K562 (cell line): ENCODE results near the gene TXNIP. TPM values are rescaled to one million over a fixed set of nuclear protein-coding genes. Genes with fewer than 3 reads are reported as not detected.

Source experiments
- BDP1 ChIP-seq: IDR thresholded peaks from 3 replicates; pipeline ENCODE4 v1.6.1; 2011; ENCODE audit not compliant: insufficient read length, insufficient read depth
- CEBPG ChIP-seq, 3 experiments: fragments of 200-800 bp in 1 of 3; sonication (Bioruptor generic) in 1 of 3; sonication (generic) in 1 of 3; formaldehyde crosslinking in 1 of 3; IDR thresholded peaks in 2 of 3; conservative IDR thresholded peaks in 1 of 3; 2 replicates each; pipeline versions ENCODE4 v1.6.1 to v1.8.0; 2016 to 2022; ENCODE audit warnings: missing compliant biosample characterization in 2 of 3, missing genetic modification characterization in 2 of 3, mild to moderate bottlenecking in 1 of 3, missing genetic modification reagents in 1 of 3
- EZH2 ChIP-seq: IDR thresholded peaks from 2 replicates; pipeline ENCODE4 v1.6.1; 2012; ENCODE audit warnings: low read depth, mild to moderate bottlenecking, inconsistent platforms, low read length, borderline replicate concordance
- FOXA1 ChIP-seq: fragments of 450-650 bp; IDR thresholded peaks from 2 replicates; pipeline ENCODE4 v1.6.1; 2016; ENCODE audit warnings: mild to moderate bottlenecking, borderline replicate concordance
- GATAD2A ChIP-seq: fragments of 450-650 bp; IDR thresholded peaks from 2 replicates; pipeline ENCODE4 v1.6.1; 2017
- NFIX ChIP-seq: fragments of 250-450 bp; sonication (Bioruptor Pico); IDR thresholded peaks from 2 replicates; pipeline ENCODE4 v1.4.0; 2020; ENCODE audit warnings: low read depth, mild to moderate bottlenecking, moderate library complexity
- POLR2B ChIP-seq: fragments of 450-650 bp; IDR thresholded peaks from 2 replicates; pipeline ENCODE4 v1.6.1; 2018; ENCODE audit warnings: low read depth; ENCODE audit not compliant: partially characterized antibody
- POLR2H ChIP-seq: IDR thresholded peaks from 2 replicates; pipeline ENCODE4 v1.6.1; 2016; ENCODE audit warnings: missing genetic modification characterization, low read depth, mild to moderate bottlenecking, control low read depth, missing compliant biosample characterization, moderate library complexity
- SETDB1 ChIP-seq: IDR thresholded peaks from one replicate; pipeline ENCODE4 v1.6.1; 2012; ENCODE audit warnings: low read length, control low read depth, inconsistent platforms
- SFPQ ChIP-seq: fragments of 200-400 bp; formaldehyde crosslinking; IDR thresholded peaks from 2 replicates; pipeline ENCODE4 v1.6.1; 2017; ENCODE audit warnings: mild to moderate bottlenecking, low read depth, low read length, moderate library complexity
- SMARCE1 ChIP-seq: fragments of 450-650 bp; IDR thresholded peaks from 2 replicates; pipeline ENCODE4 v1.7.1; 2016; ENCODE audit warnings: mild to moderate bottlenecking
- SUPT5H ChIP-seq: fragments of 450-650 bp; IDR thresholded peaks from 2 replicates; pipeline ENCODE4 v1.6.1; 2016
- ZNF384 ChIP-seq: IDR thresholded peaks from 2 replicates; pipeline ENCODE4 v1.6.1; 2012; ENCODE audit warnings: low read depth, low read length, improper control_type of control experiment
- ZNF431 ChIP-seq: sonication (generic); formaldehyde crosslinking; IDR thresholded peaks from 2 replicates; pipeline ENCODE4 v1.8.0; 2022; ENCODE audit warnings: mild to moderate bottlenecking, missing genetic modification reagents
- ZNF778 ChIP-seq: fragments of 450-650 bp; formaldehyde crosslinking; IDR thresholded peaks from 2 replicates; pipeline ENCODE4 v1.4.0; 2020; ENCODE audit warnings: mild to moderate bottlenecking, moderate library complexity
- polyA plus RNA-seq, 8 experiments: library from polyadenylated mRNA; depleted of rRNA in 4 of 8; stranded (reverse) in 5 of 8; unstranded in 3 of 8; fragments of >200 nt; fragmentation: Nextera tagmentation in 2 of 8; fragmentation: Illumina TruSeq in 1 of 8; extraction: Ambion mirVana in 2 of 8; extraction: Trizol in 1 of 8; gene quantifications; 2 replicates each; pipeline versions ENCODE4 v1.2.1 to v1.2.3, GENCODE V29; 2011 to 2014; ENCODE audit warnings: inconsistent platforms in 1 of 8, missing spikeins in 1 of 8
- total RNA-seq, 7 experiments: library from RNA; depleted of rRNA in 6 of 7; stranded (reverse); fragments of >200 nt in 6 of 7; fragmentation: Illumina TruSeq in 2 of 7; extraction: Trizol in 2 of 7; gene quantifications; 2 replicates each; pipeline versions ENCODE4 v1.2.1 to v1.2.3, GENCODE V29; 2011 to 2021; ENCODE audit warnings: low replicate concordance in 1 of 7
- TF ChIP-seq, protein P1 (sequence below): fragments of 250-450 bp; sonication (Bioruptor Pico); IDR thresholded peaks from 2 replicates; pipeline ENCODE4 v1.5.0; 2022; ENCODE audit warnings: mild to moderate bottlenecking
- TF ChIP-seq, protein P2 (sequence below): fragments of 450-650 bp; IDR thresholded peaks from 2 replicates; pipeline ENCODE4 v1.6.1; 2014; ENCODE audit warnings: low read depth, mild to moderate bottlenecking, moderate library complexity, borderline replicate concordance

TXNIP gene
- total and polyA plus RNA-seq, 9 of the 15 experiments (the other 6 are each of a cell fraction or from before 2014, with no cell fraction given), result 120 to 499 (median 257) TPM

GRCh38 chr1:145957443-145958319, 38.7 kb downstream of the TXNIP start, which contains the start of gene LIX1L (continued):
- TF ChIP-seq, protein P1, sequence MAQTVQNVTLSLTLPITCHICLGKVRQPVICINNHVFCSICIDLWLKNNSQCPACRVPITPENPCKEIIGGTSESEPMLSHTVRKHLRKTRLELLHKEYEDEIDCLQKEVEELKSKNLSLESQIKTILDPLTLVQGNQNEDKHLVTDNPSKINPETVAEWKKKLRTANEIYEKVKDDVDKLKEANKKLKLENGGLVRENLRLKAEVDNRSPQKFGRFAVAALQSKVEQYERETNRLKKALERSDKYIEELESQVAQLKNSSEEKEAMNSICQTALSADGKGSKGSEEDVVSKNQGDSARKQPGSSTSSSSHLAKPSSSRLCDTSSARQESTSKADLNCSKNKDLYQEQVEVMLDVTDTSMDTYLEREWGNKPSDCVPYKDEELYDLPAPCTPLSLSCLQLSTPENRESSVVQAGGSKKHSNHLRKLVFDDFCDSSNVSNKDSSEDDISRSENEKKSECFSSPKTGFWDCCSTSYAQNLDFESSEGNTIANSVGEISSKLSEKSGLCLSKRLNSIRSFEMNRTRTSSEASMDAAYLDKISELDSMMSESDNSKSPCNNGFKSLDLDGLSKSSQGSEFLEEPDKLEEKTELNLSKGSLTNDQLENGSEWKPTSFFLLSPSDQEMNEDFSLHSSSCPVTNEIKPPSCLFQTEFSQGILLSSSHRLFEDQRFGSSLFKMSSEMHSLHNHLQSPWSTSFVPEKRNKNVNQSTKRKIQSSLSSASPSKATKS (CRISPR knock-in tag), result no peak
- TF ChIP-seq SETDB1, result no peak
- TF ChIP-seq SUPT5H, result peak; percentile 51; the same call in 1 of the 2 replicates
- TF ChIP-seq ZNF431 (CRISPR knock-in tag), result no peak
- TF ChIP-seq SMARCE1, result no peak
- TF ChIP-seq NFIX, result no peak
- TF ChIP-seq, protein P2, sequence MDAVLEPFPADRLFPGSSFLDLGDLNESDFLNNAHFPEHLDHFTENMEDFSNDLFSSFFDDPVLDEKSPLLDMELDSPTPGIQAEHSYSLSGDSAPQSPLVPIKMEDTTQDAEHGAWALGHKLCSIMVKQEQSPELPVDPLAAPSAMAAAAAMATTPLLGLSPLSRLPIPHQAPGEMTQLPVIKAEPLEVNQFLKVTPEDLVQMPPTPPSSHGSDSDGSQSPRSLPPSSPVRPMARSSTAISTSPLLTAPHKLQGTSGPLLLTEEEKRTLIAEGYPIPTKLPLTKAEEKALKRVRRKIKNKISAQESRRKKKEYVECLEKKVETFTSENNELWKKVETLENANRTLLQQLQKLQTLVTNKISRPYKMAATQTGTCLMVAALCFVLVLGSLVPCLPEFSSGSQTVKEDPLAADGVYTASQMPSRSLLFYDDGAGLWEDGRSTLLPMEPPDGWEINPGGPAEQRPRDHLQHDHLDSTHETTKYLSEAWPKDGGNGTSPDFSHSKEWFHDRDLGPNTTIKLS, result no peak
- no peak for TF ChIP-seq FOXA1
- no peak for TF ChIP-seq BDP1
- 0 out of 2 replicates have a peak, but pooled peaks have one; percentile 24 for TF ChIP-seq ZNF384
- no peak for TF ChIP-seq POLR2H (tag)
- no peak for TF ChIP-seq EZH2
- TF ChIP-seq CEBPG (CRISPR knock-in tag; IDR thresholded peaks at IDR 0.05), result no peak
- no peak for TF ChIP-seq CEBPG (tag; conservative IDR thresholded peaks at IDR 0.05 in 1 of 2, IDR thresholded peaks at IDR 0.05 in 1 of 2)
- TF ChIP-seq GATAD2A, result no peak
- TF ChIP-seq POLR2B, result no peak
- no peak for TF ChIP-seq SFPQ
- no peak for TF ChIP-seq ZNF778 (CRISPR knock-in tag)
